Body of pancreas (tissue), 4 donors: Measurements from ENCODE around the gene TRAIP.

Experiments used
- POLR2A ChIP-seq, 3 donors: fragments of 450-650 bp; IDR thresholded peaks; one replicate each; pipeline ENCODE4 v1.6.1; 2016; ENCODE audit warnings: antibody characterized with exemption in 3 of 3, mild to moderate bottlenecking in 2 of 3
- TF ChIP-seq, protein P1 (sequence below), 7 experiments: fragments of 450-650 bp in 4 of 7; fragments of 200-600 bp in 3 of 7; sonication (generic) in 3 of 7; IDR thresholded peaks; one replicate each; pipeline ENCODE4 v1.5.1; 2016 to 2019; ENCODE audit warnings: antibody characterized with exemption in 7 of 7

DNA sequence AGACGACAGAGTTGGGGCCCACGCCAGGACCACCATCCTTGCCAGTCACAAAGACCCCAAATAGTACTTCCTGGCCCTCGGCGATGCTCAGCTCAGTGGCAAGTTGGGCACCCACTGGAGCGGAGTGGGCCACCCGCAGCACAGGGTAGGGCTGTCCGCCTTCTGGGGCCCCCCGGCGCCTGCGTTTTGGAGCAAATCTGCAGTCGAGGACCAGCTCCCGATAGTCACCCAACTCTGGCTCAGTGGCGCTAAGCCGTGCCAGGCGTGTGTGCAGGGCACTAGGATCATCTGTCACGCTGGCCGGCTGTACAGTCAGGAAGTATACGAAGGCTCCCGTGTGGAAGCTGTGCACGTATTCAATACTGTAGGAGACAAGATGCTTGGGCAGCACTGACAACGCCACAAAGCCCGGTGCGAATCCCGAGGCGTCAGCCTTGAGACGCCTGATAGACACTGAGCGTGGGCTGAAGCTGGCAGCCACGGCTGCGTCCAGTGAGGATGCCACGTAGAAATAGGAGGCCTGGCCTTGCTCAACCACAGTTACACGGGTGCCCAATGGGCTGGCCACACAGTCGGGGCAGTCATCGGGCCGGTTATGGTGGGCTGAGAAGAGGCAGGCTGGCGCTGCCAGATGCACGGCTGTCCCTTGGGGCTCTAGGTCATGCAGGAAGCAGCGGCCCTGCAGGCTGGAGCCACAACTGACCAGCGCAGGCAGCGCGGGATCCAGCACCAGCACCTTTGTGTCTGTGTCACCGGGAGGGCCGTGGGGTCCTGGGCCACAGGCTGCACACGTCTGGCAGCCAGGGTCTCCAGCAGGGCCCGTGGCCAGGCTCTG is 46.4 kb upstream of the TRAIP start:
- TF ChIP-seq, protein P1, sequence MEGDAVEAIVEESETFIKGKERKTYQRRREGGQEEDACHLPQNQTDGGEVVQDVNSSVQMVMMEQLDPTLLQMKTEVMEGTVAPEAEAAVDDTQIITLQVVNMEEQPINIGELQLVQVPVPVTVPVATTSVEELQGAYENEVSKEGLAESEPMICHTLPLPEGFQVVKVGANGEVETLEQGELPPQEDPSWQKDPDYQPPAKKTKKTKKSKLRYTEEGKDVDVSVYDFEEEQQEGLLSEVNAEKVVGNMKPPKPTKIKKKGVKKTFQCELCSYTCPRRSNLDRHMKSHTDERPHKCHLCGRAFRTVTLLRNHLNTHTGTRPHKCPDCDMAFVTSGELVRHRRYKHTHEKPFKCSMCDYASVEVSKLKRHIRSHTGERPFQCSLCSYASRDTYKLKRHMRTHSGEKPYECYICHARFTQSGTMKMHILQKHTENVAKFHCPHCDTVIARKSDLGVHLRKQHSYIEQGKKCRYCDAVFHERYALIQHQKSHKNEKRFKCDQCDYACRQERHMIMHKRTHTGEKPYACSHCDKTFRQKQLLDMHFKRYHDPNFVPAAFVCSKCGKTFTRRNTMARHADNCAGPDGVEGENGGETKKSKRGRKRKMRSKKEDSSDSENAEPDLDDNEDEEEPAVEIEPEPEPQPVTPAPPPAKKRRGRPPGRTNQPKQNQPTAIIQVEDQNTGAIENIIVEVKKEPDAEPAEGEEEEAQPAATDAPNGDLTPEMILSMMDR (IDR thresholded peaks at IDR 0.05), result no peak
- no peak for TF ChIP-seq POLR2A (IDR thresholded peaks at IDR 0.05)
